ENCODE measurements around the gene STAT6.
"Not testable (repeated sequence)": the region's sequence is repeated elsewhere in the genome, so short reads cannot be mapped to it uniquely, and the experiment has no call there.

STAT6 gene

GRCh38 chr12:57086493-57087009 lies 24.6 kb downstream of the STAT6 start:
- peak; percentile 74 for DNase-seq

GRCh38 chr12:57085999-57086492 lies 25.1 kb downstream of the STAT6 start:
- no peak for DNase-seq

GRCh38 chr12:57080855-57081254 lies 30.3 kb downstream of the STAT6 start:
- DNase-seq = no peak

GRCh38 chr12:57079821-57080220 lies 31.3 kb downstream of the STAT6 start:
- no peak for DNase-seq

DNA sequence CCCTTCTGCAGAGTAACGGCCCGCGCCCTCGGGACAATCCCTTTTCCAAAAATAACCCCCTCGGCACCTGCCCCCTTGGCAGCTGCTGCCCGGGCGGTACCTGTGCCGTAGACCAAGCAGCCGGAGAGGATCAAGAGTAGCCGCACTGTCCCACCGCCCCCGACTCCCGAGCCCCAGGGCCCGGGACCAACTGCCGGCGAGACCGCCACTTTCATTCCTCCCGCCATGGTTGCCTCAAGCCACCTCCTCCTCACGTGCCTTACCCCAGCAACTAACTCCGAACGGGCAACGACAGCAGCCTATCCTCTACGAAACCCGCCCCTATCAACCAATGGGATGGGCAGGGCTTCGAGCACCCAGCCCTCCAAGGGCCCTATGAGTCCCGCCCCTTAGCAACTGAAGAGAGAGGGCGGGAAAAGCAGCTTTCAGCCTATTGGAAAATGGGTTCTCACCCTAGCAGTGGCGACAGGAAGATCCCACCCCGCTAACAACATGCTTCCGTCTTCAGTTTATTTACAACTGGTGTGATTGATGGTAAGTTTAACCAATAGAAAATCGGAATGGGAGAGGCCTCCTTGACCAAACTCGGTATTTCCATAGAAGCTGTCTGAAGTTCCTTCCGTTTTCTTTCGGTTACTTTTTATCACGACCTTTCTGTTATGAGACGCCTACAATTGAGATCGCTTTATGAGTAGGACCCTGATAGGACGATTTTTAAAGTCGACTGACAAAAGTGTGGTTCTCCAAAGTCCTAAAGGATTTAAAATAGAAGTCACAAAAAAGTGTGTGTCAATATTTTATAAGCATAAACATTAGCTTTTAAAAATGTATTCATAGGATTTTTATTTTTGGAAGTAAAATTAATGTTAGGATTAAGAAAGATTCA lies 32.4 kb downstream of the STAT6 start, which contains the start of gene NEMP1:
Gene NEMP1 (minus strand): TSS at position 273 of the 886 bp plus-strand sequence. CDS start 46 bp downstream, at position 227.
- peak; percentile 89 for DNase-seq

- not testable (repeated sequence) for DNase-seq
Measured at GRCh38 chr12:57073566-57074450, 37.4 kb downstream of the STAT6 start.

DNA sequence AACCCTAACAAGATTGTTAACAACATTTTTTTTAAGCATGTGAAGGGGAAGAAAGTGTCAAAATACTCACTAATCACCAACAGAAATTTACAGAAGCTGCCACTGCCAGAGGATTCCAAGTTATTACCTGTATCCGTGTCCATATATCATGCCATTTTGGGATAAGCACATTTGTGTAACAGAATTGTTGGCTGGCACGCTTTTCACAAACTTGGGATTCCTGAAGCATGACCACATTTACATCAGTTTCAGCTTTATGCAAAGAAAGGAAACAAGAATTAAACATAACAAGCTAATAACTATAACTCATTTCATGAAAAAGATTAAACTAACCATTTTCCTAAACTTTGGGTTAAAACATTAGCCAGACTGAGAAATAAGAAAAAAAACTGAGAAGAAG lies 38.5 kb downstream of the STAT6 start:
- no peak for DNase-seq

GRCh38 chr12:57069523-57069922 lies 41.6 kb downstream of the STAT6 start:
- peak; percentile 45 for DNase-seq

- DNase-seq = no peak
Measured at GRCh38 chr12:57066245-57066644, 44.9 kb downstream of the STAT6 start.

DNA sequence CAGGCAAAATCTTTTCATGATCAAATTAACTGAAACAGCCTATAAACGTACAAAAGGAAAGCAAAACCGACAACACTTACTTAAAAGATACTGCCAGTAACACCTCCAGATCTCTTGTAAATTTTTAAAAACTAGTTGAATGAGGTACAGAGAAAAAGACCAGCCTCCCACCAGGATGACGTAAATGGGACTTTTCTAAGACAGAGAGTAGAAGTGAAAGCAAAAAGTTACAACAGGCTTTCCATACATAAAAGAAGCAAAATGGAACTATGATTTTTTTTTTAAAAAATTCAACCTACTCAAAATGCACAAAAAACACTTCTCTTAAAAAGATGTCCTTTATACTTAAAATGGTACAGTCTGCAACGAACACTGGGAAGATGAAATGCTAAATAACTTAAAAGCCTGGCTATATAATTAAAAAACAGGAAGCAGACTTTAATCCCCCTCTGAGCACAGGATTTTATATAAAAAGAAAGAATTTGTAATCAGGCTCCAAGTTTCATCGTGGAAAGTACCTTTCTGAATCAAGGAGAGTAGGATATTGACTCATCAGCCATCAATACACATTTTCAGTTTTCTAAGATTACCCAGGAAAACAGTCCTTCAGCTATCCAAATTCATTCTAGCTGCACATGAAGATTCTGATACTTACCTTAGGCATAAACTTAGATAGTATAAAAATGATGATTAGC lies 47.0 kb downstream of the STAT6 start:
- DNase-seq = peak; percentile 50

GRCh38 chr12:57058454-57058853 lies 52.7 kb downstream of the STAT6 start:
- DNase-seq = no peak

- DNase-seq = no peak
Measured at GRCh38 chr12:57057067-57057751, 54.0 kb downstream of the STAT6 start.

DNA sequence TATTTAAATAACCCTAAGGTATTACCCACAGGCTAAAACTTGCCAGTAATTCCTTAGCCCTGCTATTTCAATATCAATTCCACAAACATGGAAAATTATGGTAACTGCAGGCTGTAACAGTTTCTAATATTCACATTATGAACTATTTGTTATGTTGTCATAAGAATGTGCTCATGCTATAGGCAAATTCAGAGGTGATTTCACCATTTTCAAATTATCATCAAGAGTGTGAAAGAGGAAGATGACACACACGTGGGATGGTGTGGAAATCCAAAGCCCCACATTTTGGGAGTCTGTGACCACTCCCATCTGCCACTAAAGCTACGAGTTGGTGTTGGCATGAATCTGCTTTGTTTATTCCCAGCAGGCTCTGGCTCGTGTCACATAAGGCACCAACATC lies 55.3 kb downstream of the STAT6 start:
- no peak for DNase-seq

DNA sequence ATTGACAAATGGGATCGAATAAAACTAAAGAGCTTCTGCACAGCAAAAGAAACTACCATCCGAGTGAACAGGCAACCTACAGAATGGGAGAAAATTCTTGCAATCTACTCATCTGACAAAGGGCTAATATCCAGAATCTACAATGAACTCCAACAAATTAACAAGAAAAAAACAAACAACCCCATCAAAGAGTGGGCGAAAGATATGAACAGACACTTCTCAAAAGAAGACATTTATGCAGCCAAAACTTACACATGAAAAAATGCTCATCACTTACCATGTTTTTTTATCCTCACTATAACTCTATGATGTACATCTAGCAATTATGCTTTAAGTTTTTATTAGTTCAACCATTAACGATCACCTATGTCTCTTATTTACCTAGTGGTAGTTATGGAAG lies 57.3 kb downstream of the STAT6 start:
- not testable (repeated sequence) for DNase-seq

GRCh38 chr12:57053146-57053545 lies 58.0 kb downstream of the STAT6 start:
- DNase-seq = not testable (repeated sequence)

- DNase-seq = no peak
Measured at GRCh38 chr12:57051011-57051410, 60.2 kb downstream of the STAT6 start.

DNA sequence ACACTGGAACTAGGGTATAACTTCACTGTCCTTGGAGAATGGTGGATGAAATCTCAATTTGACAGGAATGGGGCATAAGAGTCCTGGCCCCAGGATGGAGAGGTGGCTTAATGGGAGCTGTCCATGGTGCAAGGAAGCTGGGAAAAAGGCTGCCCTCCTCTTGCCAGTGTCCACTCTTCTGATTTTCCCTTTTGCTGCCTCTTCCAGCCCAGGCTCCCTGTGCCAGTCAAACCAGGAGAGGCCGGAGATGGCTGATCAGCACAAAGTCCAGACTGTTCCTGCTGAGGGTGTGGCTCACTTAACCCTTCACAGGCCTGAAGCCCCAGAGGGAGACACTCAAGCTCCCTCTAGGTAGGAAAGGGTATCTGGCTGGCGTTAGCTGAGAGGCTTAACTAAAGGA lies 61.3 kb downstream of the STAT6 start, which contains the start of gene MYO1A:
Gene MYO1A (minus strand): TSS at position 240 of the 400 bp plus-strand sequence. CDS start 1,806 bp downstream, outside the sequence.
- no peak for DNase-seq

DNA sequence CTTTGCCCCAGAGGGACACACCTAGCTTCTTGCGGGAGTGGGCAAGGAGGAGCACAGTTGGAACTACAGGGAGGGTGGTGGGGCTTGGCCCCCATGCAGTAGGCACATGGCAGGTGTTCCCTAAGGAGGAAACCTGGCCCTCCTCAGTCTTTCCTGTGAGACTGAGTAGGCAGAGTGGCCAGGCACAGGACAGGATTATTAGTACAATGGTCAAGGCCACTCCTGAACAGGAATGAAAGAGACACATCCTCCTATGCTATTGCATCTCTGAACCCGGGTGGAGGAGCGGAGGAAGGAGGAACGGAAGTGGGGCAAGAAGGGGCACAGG lies 62.1 kb downstream of the STAT6 start:
- DNase-seq = no peak

- DNase-seq = no peak
Measured at GRCh38 chr12:57048423-57049118, 62.6 kb downstream of the STAT6 start.

DNA sequence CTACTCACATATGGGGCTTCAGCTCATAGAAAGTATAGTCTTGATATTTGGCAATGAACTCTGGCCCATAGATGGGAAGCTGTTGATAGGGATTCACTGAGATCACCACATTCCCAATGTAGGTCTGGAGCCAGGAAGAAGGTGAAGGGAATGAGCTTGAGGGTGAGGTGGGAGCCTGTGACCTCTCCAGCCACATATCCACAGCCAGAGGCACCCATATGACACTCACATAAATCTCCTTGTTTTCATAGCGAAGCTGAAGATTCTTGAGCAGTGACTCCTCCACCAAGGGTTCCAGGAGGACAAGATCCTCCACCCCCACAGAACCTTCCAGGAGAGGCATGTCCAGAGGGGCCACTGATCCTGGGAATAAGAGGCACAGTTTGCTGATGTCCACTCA lies 63.2 kb downstream of the STAT6 start:
- DNase-seq = no peak

Data from activated CD8-positive, alpha-beta memory T cell treated with anti-CD3 and anti-CD28 coated beads, Interleukin-2, amount 50 U/mL, for 4 hours (primary cell).